Lung (tissue), 12 donors: Measurements from ENCODE around the gene REC114. TPM values are rescaled to one million over a fixed set of nuclear protein-coding genes. Genes with fewer than 3 reads are reported as not detected.

ENCODE experiments used
- ATAC-seq: fragments of 200-7000 bp; cut with Tn5 transposase; one replicate; pipeline ENCODE4 v1.9.1; 2020; ENCODE audit warnings: moderate number of reproducible peaks; ENCODE audit not compliant: insufficient read depth, low FRiP score
- DNase-seq, 3 donors: peaks; one replicate each; pipeline ENCODE4 v3.0.0-alpha.2; 2013 to 2017
- H3K27ac ChIP-seq, 2 donors: one replicate each; pipeline ENCODE4 v1.5.1; 2013; ENCODE audit warnings: mild to moderate bottlenecking in 2 of 2, moderate library complexity in 2 of 2, control low read depth in 1 of 2, inconsistent platforms in 1 of 2, low read depth in 1 of 2, low read length in 1 of 2
- H3K27me3 ChIP-seq, 3 donors: one replicate each; pipeline ENCODE4 v1.5.1; 2013; ENCODE audit warnings: low read length in 2 of 3; ENCODE audit not compliant: control insufficient read depth in 3 of 3, insufficient read depth in 3 of 3
- H3K36me3 ChIP-seq, 4 donors: one replicate each; pipeline ENCODE4 v1.5.1; 2013; ENCODE audit warnings: low read length in 4 of 4, mild to moderate bottlenecking in 1 of 4, moderate library complexity in 1 of 4; ENCODE audit not compliant: control insufficient read depth in 4 of 4, insufficient read depth in 4 of 4
- H3K4me1 ChIP-seq, 5 donors: one replicate each; pipeline ENCODE4 v1.5.1; 2013; ENCODE audit warnings: low read length in 5 of 5, mild to moderate bottlenecking in 2 of 5, moderate library complexity in 1 of 5; ENCODE audit not compliant: control insufficient read depth in 5 of 5, insufficient read depth in 5 of 5
- H3K4me3 ChIP-seq: one replicate; pipeline ENCODE4 v1.5.1; 2013; ENCODE audit warnings: mild to moderate bottlenecking, control low read depth, moderate library complexity
- H3K9ac ChIP-seq, 2 donors: one replicate each; pipeline ENCODE4 v1.5.1; 2013; ENCODE audit warnings: low read length in 2 of 2, control low read depth in 1 of 2; ENCODE audit not compliant: insufficient read depth in 1 of 2
- H3K9me3 ChIP-seq, 4 donors: one replicate each; pipeline ENCODE4 v1.5.1; 2013; ENCODE audit warnings: low read length in 3 of 4, mild to moderate bottlenecking in 1 of 4, moderate library complexity in 1 of 4; ENCODE audit not compliant: control insufficient read depth in 4 of 4, insufficient read depth in 3 of 4
- WGBS, 2 donors: extraction: QIAGEN DNeasy Blood & Tissue Kit; methylation state at CpG; one replicate each; pipeline ENCODE4 v1.1.7; 2013; 5-methylcytosine and 5-hydroxymethylcytosine counted together
- polyA plus RNA-seq, 2 donors: library from polyadenylated mRNA; stranded (reverse); fragments of 200-250 nt; gene quantifications; one replicate each; pipeline ENCODE4 v1.2.1, GENCODE V29; 2013
- total RNA-seq, 2 donors: library from RNA; depleted of rRNA in 1 of 2; stranded (reverse); fragments of >200 nt in 1 of 2; gene quantifications; one replicate each; pipeline ENCODE4 v1.2.1, GENCODE V29; 2014 to 2021
- TF ChIP-seq, protein P1 (sequence below): IDR thresholded peaks from 2 replicates; pipeline ENCODE4 v1.5.1; 2012; ENCODE audit warnings: mild to moderate bottlenecking; ENCODE audit errors: control extremely low read depth, extremely low read depth
- donor health status: control.
- donor health status: control.
- donor health status: Bipolar disorder and iron deficiency.
- donor health status: healthy.
- donor health status: DM: yes; HTN: yes; CAD: no.

The REC114 gene
- total and polyA plus RNA-seq, 4 donors: 0.15 TPM; not detected in 3

DNA sequence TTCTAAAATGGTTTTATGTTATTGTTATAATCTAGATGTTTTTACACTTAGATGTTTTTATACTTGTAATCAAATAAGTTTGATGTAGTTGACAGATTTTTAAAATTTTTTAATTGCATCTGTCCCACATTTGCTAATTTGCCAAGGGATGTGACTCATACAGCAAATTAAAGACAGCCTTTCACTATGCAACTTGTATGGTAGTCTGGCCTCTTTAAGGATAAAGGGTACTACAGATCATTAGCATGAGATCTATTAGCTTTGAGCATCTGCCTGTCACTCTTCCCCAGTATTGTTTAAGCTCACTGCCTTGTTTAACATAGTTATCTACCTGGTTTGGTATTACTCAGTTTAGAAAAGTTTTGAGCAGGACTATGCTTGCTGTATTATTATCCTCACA lies 107.2 kb downstream of the REC114 start:
- Histone ChIP-seq H3K4me3 (no peak overlapping the region), H3K27ac (no peak overlapping the region), H3K36me3 (no peaks in the 10 kb centered on the region), H3K9ac (no peak overlapping the region), H3K9me3 (no peaks in the 10 kb centered on the region), H3K4me1 (no peaks in the 10 kb centered on the region), H3K27me3 (no peaks in the 10 kb centered on the region)
- no peak for DNase-seq
- ATAC-seq: no peak
- TF ChIP-seq, protein P1, sequence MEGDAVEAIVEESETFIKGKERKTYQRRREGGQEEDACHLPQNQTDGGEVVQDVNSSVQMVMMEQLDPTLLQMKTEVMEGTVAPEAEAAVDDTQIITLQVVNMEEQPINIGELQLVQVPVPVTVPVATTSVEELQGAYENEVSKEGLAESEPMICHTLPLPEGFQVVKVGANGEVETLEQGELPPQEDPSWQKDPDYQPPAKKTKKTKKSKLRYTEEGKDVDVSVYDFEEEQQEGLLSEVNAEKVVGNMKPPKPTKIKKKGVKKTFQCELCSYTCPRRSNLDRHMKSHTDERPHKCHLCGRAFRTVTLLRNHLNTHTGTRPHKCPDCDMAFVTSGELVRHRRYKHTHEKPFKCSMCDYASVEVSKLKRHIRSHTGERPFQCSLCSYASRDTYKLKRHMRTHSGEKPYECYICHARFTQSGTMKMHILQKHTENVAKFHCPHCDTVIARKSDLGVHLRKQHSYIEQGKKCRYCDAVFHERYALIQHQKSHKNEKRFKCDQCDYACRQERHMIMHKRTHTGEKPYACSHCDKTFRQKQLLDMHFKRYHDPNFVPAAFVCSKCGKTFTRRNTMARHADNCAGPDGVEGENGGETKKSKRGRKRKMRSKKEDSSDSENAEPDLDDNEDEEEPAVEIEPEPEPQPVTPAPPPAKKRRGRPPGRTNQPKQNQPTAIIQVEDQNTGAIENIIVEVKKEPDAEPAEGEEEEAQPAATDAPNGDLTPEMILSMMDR: no peak

DNA sequence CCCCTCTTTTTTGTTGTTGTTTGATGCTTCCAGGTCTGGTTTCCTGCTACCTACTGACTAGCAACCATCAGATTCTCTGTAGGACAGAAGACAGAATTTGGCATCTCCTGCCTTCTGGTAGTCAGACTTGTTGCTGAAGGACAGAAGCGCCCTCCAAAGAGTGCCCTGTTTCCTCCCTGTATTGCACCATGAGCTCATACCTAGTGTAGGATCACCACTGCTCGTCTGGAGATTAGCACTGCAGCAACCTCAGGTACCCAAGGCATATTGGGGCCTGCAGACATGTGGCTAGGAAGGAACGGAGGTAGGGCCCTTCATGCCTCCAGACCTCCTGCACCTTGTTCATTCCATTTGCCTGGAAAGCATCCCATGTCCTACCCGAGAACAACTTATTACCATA lies 112.1 kb downstream of the REC114 start:
- Histone ChIP-seq H3K4me3 (no peak overlapping the region), H3K9me3 (no peaks in the 10 kb centered on the region), H3K36me3 (peaks cover 5 to 21% (median 9%) of the 10 kb centered on the region in 4 donors), H3K9ac (no peak overlapping the region), H3K4me1 (no peaks in the 10 kb centered on the region), H3K27ac (no peak overlapping the region), H3K27me3 (no peaks in the 10 kb centered on the region)
- ATAC-seq: no peak
- TF ChIP-seq, protein P1: no peak
- 83 to 91% methylated on average over 4 of the region's 4 CpGs for WGBS, 2 donors
- no peak for DNase-seq

DNA sequence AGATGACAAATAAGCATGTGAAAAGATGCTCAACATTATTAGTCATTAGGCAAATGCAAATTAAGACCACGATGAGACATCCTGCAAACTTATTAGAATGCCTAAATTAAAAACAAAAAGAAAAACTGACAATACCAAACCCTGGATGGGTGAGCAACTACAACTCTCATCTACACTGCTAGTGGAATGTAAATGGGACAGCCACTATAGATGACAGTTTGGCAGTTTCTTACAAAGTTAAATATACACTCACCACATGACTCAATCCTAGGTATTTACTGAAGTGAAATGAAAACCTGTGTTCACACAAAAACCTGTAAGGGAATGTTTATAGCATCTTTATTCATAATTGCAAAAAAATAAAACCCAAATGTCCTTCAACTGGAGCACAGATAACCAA lies 115.6 kb downstream of the REC114 start:
- Histone ChIP-seq H3K9me3 (no peaks in the 10 kb centered on the region), H3K9ac (no peak overlapping the region), H3K27me3 (no peaks in the 10 kb centered on the region), H3K36me3 (peaks cover 10 to 38% (median 21%) of the 10 kb centered on the region in 4 donors), H3K4me1 (no peaks in the 10 kb centered on the region), H3K27ac (no peak overlapping the region), H3K4me3 (no peak overlapping the region)
- 79 to 93% methylated on average over 1 of the region's 1 CpG for WGBS, 2 donors
- ATAC-seq (no peak), DNase-seq (no peak)
- TF ChIP-seq, protein P1: no peak

- Histone ChIP-seq H3K9ac (no peak overlapping the region), H3K9me3 (no peaks in the 10 kb centered on the region), H3K4me1 (no peaks in the 10 kb centered on the region), H3K27me3 (no peaks in the 10 kb centered on the region), H3K36me3 (peaks cover 12 to 42% (median 26%) of the 10 kb centered on the region in 4 donors), H3K27ac (no peak overlapping the region), H3K4me3 (no peak overlapping the region)
- TF ChIP-seq, protein P1: no peak
- 63 to 75% methylated on average over 2 of the region's 2 CpGs for WGBS, 2 donors
- DNase-seq: peak; percentile 47 to 94 (median 90)
- ATAC-seq: no peak
Measured at GRCh38 chr15:73560501-73561117, 117.6 kb downstream of the REC114 start.
